Lower leg skin (tissue), 4 donors: ENCODE measurements around the gene MVD. TPM values are rescaled to one million over a fixed set of nuclear protein-coding genes. Genes with fewer than 3 reads are reported as not detected.
"Not testable (repeated sequence)": the region's sequence is repeated elsewhere in the genome, so short reads cannot be mapped to it uniquely, and the experiment has no call there.

Source experiments
- DNase-seq, 2 donors: peaks; one replicate each; pipeline ENCODE4 v3.0.0-alpha.2; 2019; ENCODE audit warnings: low spot score in 2 of 2
- H3K4me3 ChIP-seq: fragments of 200-600 bp; sonication (generic); 2 replicates; pipeline ENCODE4 v1.5.1; 2017; ENCODE audit warnings: mild to moderate bottlenecking, low read depth; ENCODE audit not compliant: poor library complexity, severe bottlenecking
- POLR2A ChIP-seq, 2 donors: fragments of 450-650 bp; IDR thresholded peaks; one replicate each; pipeline ENCODE4 v1.6.1; 2016 to 2017; ENCODE audit warnings: antibody characterized with exemption in 2 of 2, mild to moderate bottlenecking in 1 of 2, moderate library complexity in 1 of 2
- WGBS, 2 donors: methylation state at CpG; one replicate each; pipeline ENCODE4 v1.1.5; 2018; 5-methylcytosine and 5-hydroxymethylcytosine counted together
- intact Hi-C: fragments of 100-400 bp; cut with DNase I; formaldehyde crosslinking; loops from one replicate; pipeline ENCODE4 v1.15.0; 2023; ENCODE audit warnings: low total_unique reads
- total RNA-seq, 4 donors: library from RNA; depleted of rRNA; stranded (reverse); fragments of >200 nt; gene quantifications; one replicate each; pipeline ENCODE4 v1.1.0, GENCODE V29; 2016
- TF ChIP-seq, protein P1 (sequence below), 3 donors: fragments of 450-650 bp; IDR thresholded peaks; one replicate each; pipeline ENCODE4 v1.5.1; 2016; ENCODE audit warnings: antibody characterized with exemption in 3 of 3, mild to moderate bottlenecking in 3 of 3, moderate library complexity in 2 of 3

Gene MVD
- total RNA-seq, 4 donors from 2014 or later, result 40.2 to 93.5 (median 67.1) TPM

DNA sequence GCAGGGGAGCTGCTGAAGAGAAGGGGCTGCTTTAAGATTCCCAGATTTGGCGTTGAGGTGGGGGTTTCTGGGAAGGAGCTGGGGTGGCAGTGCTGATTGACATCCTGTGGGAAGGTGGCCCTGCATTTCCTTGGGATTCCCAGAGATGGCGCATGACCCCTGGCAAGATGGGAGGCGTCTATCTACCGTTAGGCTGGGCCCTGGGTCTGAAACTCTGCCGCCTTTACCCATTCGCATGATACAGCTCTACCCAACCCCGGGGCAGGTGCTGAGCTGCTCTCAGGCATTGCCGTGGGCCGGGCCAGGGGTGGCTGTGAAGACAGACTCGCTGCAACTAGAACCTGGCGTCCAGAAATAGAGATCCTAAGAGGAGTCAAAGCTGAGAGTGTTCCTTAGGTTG is 9.9 kb upstream of the MVD start:
- H3K4me3 ChIP-seq, result no peak overlapping the region
- intact Hi-C loops, result no loop called here
- WGBS, 2 donors, result 63 to 65% methylated on average over 11 of the region's 11 CpGs
- TF ChIP-seq, protein P1, sequence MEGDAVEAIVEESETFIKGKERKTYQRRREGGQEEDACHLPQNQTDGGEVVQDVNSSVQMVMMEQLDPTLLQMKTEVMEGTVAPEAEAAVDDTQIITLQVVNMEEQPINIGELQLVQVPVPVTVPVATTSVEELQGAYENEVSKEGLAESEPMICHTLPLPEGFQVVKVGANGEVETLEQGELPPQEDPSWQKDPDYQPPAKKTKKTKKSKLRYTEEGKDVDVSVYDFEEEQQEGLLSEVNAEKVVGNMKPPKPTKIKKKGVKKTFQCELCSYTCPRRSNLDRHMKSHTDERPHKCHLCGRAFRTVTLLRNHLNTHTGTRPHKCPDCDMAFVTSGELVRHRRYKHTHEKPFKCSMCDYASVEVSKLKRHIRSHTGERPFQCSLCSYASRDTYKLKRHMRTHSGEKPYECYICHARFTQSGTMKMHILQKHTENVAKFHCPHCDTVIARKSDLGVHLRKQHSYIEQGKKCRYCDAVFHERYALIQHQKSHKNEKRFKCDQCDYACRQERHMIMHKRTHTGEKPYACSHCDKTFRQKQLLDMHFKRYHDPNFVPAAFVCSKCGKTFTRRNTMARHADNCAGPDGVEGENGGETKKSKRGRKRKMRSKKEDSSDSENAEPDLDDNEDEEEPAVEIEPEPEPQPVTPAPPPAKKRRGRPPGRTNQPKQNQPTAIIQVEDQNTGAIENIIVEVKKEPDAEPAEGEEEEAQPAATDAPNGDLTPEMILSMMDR (IDR thresholded peaks at IDR 0.05), result no peak
- no peak for TF ChIP-seq POLR2A (IDR thresholded peaks at IDR 0.05)
- no peak for DNase-seq

DNA sequence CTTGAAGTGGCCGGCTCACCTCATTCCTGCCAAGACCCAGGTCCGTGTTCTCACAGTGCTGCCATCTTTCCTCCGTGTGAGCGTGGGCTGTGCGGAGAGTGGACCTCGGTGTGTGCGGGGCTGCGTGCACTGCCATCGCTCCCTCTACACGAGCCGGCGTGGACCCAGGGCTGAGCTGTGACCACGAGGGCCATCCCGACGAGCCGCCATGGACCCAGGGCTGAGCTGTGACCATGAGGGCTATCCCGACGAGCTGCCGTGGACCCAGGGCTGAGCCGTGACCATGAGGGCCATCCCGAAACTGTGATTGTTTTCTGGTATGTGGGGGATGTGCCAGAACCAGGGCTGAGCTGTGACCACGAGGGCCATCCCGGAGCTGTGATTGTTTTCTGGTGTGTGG is 8.9 kb upstream of the MVD start:
- intact Hi-C loops, result no loop called here
- WGBS, 2 donors, result 87 to 93% methylated on average over 17 to 23 of the region's 23 CpGs
- DNase-seq, result no peak
- TF ChIP-seq, protein P1 (IDR thresholded peaks at IDR 0.05), result no peak
- no peak for TF ChIP-seq POLR2A (IDR thresholded peaks at IDR 0.05)
- no peak overlapping the region for H3K4me3 ChIP-seq

DNA sequence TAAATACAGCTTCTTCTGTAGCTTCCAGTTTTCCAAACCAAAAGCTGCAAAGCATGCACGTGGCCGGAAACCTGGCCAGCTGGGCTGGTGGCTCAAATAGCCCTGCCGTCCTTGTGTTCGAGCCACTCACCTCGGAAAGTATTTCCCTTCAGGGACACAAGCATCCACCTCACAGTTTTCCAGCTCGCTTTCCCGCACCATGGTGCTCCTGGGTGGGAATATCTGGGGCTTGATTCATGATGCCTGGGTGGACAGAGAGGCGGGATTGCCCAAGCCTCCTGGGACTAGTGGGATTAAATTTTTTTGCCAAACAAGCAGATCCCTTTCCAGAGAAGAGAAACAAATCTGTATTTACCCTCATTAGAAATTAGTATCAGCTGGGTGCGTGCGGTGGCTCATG is 7.1 kb upstream of the MVD start:
- no peak overlapping the region for H3K4me3 ChIP-seq
- TF ChIP-seq, protein P1 (IDR thresholded peaks at IDR 0.05), result no peak
- TF ChIP-seq POLR2A (IDR thresholded peaks at IDR 0.05), result no peak
- intact Hi-C loops, result loop anchor here (1.0 kb wide), 1 partner anchor 49 kb away; no protein-coding TSS in a partner anchor
- WGBS, 2 donors, result 70 to 72% methylated on average over 10 of the region's 10 CpGs
- DNase-seq, result no peak

DNA sequence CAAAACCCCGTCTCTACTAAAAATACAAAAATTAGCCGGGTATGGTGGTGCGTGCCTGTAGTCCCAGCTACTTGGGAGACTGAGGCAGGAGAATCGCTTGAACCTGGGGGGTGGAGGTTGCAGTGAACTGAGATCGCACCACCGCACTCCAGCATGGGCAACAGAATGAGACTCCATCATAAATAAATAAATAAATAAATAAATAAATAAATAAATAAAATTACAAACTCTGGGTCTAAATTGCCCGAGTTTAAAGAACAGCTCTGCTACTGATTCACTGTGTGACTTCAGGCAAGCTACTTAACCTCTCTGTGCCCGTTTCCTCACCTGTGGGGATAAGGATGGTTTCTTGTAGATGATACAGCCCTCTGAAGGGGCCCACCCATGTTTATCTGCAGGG is 6.6 kb upstream of the MVD start:
- H3K4me3 ChIP-seq, intact Hi-C loops, DNase-seq: not testable (repeated sequence)
- 85 to 93% methylated on average over 8 of the region's 8 CpGs for WGBS, 2 donors

DNA sequence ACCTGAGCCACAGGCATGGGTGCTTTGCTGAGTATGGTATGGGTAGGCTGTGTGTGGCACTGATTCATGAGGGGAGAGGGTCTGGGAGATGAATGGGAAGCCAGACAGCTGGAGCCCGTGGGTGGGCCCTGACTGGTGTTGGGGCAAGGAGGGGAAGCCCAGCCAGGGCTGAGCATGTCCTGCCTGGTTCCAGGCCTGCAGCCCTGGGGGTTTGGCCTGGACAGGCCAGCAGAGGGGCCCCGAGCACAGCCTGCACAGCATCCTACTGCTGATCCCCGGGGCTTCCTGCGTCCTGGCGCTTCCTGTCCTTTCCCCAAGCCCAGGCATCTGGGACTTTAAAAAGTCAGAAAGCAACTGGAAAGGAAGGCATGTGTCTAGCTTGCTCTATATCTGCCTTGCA is 4.6 kb upstream of the MVD start:
- intact Hi-C loops, result no loop called here
- TF ChIP-seq, protein P1 (IDR thresholded peaks at IDR 0.05), result no peak
- TF ChIP-seq POLR2A (IDR thresholded peaks at IDR 0.05), result no peak
- 62 to 63% methylated on average over 4 to 5 of the region's 5 CpGs for WGBS, 2 donors
- H3K4me3 ChIP-seq, result no peak overlapping the region
- no peak for DNase-seq

DNA sequence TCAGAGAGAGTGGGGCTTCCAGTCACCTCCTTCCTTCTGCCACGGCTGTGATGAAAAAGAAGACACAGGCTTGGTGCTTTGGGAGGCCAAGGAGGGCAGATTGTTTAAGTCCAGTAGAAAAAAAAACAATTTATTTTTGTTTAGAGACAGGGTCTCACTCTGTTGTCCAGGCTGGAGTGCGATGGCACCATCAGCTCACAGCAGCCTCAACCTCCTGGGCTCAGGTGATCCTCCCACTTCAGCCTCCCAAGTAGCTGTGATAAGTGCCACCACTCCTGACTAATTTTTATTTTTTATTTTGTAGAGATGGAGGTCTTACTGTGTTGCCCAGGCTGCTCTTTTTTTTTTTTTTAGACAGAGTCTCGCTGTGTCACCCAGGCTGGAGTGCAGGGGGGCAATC is 2.7 kb upstream of the MVD start:
- WGBS, 2 donors, result 89 to 93% methylated on average over 3 of the region's 3 CpGs
- no peak overlapping the region for H3K4me3 ChIP-seq
- intact Hi-C loops, result no loop called here
- no peak for DNase-seq
- no peak for TF ChIP-seq POLR2A (IDR thresholded peaks at IDR 0.05)
- TF ChIP-seq, protein P1 (IDR thresholded peaks at IDR 0.05), result no peak
